SK-N-SH (cell line): ENCODE measurements around the gene TEAD2. TPM values are rescaled to one million over a fixed set of nuclear protein-coding genes. Genes with fewer than 3 reads are reported as not detected.
"Not testable (repeated sequence)": the region's sequence is repeated elsewhere in the genome, so short reads cannot be mapped to it uniquely, and the experiment has no call there.

Source experiments
- CTCF ChIA-PET: fragments of 300-600, 350-600 bp; formaldehyde crosslinking; extraction: SDS; loops from one replicate; lab custom pipeline; 2021; lab: Yijun Ruan, JAX
- POLR2A ChIA-PET: fragments of 350-600 bp; sonication (Branson Sonifier 250); formaldehyde crosslinking; extraction: SDS; loops from one replicate; lab custom pipeline; 2020; ENCODE audit warnings: antibody characterized with exemption, inconsistent platforms; lab: Yijun Ruan, JAX
- DNase-seq: peaks from one replicate; pipeline ENCODE4 v3.0.0; 2012
- H2AFZ ChIP-seq: fragments of 200-600 bp; sonication (generic); 2 replicates; pipeline ENCODE4 v1.8.1; 2016; ENCODE audit warnings: antibody characterized with exemption, mild to moderate bottlenecking, low read depth
- H3F3A ChIP-seq: fragments of 200-600 bp; sonication (generic); replicated peaks from 2 replicates; pipeline ENCODE3; 2016; ENCODE audit warnings: antibody characterized with exemption, mild to moderate bottlenecking; ENCODE audit not compliant: insufficient read depth
- H3K27ac ChIP-seq, 2 experiments: fragments of 200-500 bp in 1 of 2; fragments of 200-600 bp in 1 of 2; sonication (Bioruptor generic) in 1 of 2; sonication (generic), shearing (Covaris generic) in 1 of 2; 2 replicates each; pipeline versions ENCODE4 v1.5.1 to v1.6.1; 2014 to 2016; ENCODE audit warnings: low read depth in 2 of 2, inconsistent platforms in 1 of 2, low read length in 1 of 2, mild to moderate bottlenecking in 1 of 2, mixed read lengths in 1 of 2
- H3K27me3 ChIP-seq: fragments of 200-600 bp; sonication (generic), shearing (Covaris generic); 2 replicates; pipeline ENCODE4 v1.6.1; 2016; ENCODE audit warnings: mixed run types; ENCODE audit not compliant: insufficient read depth
- H3K36me3 ChIP-seq, 2 experiments: fragments of 200-500 bp in 1 of 2; fragments of 200-600 bp in 1 of 2; sonication (Bioruptor generic) in 1 of 2; sonication (generic) in 1 of 2; replicated peaks in 1 of 2; 2 replicates each; pipeline versions ENCODE3 to v1.5.1; 2014 to 2016; ENCODE audit warnings: low read length in 1 of 2, mild to moderate bottlenecking in 1 of 2; ENCODE audit not compliant: insufficient read depth in 2 of 2, control insufficient read depth in 1 of 2
- H3K4me1 ChIP-seq, 2 experiments: fragments of 200-500 bp in 1 of 2; fragments of 200-600 bp in 1 of 2; sonication (Bioruptor generic) in 1 of 2; sonication (generic), shearing (Covaris generic) in 1 of 2; 2 replicates each; pipeline versions ENCODE4 v1.5.1 to v1.6.1; 2014 to 2016; ENCODE audit warnings: low read depth in 1 of 2, low read length in 1 of 2, mixed run types in 1 of 2; ENCODE audit not compliant: insufficient read depth in 2 of 2, control insufficient read depth in 1 of 2
- H3K4me2 ChIP-seq: fragments of 200-600 bp; sonication (generic), shearing (Covaris generic); 2 replicates; pipeline ENCODE4 v1.6.1; 2017; ENCODE audit warnings: mixed run types
- H3K4me3 ChIP-seq, 2 experiments: fragments of 200-500 bp in 1 of 2; fragments of 200-600 bp in 1 of 2; sonication (Bioruptor generic) in 1 of 2; sonication (generic), shearing (Covaris generic) in 1 of 2; 2 replicates each; pipeline versions ENCODE4 v1.5.1 to v1.8.1; 2014 to 2016; ENCODE audit warnings: low read depth in 2 of 2, inconsistent platforms in 1 of 2, low read length in 1 of 2, mild to moderate bottlenecking in 1 of 2, mixed read lengths in 1 of 2, moderate library complexity in 1 of 2
- H3K79me2 ChIP-seq: fragments of 200-600 bp; sonication (generic); 2 replicates; pipeline ENCODE4 v1.8.1; 2017; ENCODE audit warnings: mild to moderate bottlenecking; ENCODE audit not compliant: insufficient read depth
- H3K9ac ChIP-seq: fragments of 200-600 bp; sonication (generic); 2 replicates; pipeline ENCODE4 v1.6.1; 2017; ENCODE audit warnings: mixed run types
- H3K9me2 ChIP-seq: fragments of 200-600 bp; sonication (generic); 2 replicates; pipeline ENCODE4 v1.6.1; 2017; ENCODE audit warnings: mixed run types
- H3K9me3 ChIP-seq: fragments of 200-600 bp; sonication (generic); 2 replicates; pipeline ENCODE4 v1.6.1; 2017; ENCODE audit warnings: mixed run types, mild to moderate bottlenecking, moderate library complexity
- H4K20me1 ChIP-seq: fragments of 200-600 bp; sonication (generic); 2 replicates; pipeline ENCODE4 v1.6.1; 2017; ENCODE audit warnings: mild to moderate bottlenecking, mixed run types; ENCODE audit not compliant: insufficient read depth
- CTCF ChIP-seq: fragments of 200-600 bp; sonication (generic); IDR thresholded peaks from 2 replicates; pipeline ENCODE4 v1.6.1; 2017; ENCODE audit warnings: antibody characterized with exemption, mild to moderate bottlenecking, moderate library complexity
- FOXJ3 ChIP-seq: sonication (generic); formaldehyde crosslinking; IDR thresholded peaks from 2 replicates; pipeline ENCODE4 v1.5.1; 2020; ENCODE audit warnings: mild to moderate bottlenecking, missing genetic modification reagents
- MEF2A ChIP-seq: IDR thresholded peaks from 2 replicates; pipeline ENCODE4 v1.4.0; 2012; ENCODE audit warnings: low read depth, borderline replicate concordance
- NFIC ChIP-seq: IDR thresholded peaks from 2 replicates; pipeline ENCODE4 v1.4.0; 2012; ENCODE audit warnings: borderline replicate concordance
- NRF1 ChIP-seq: IDR thresholded peaks from 2 replicates; pipeline ENCODE4 v1.6.1; 2012; ENCODE audit warnings: low read depth, mild to moderate bottlenecking, low read length
- PBX3 ChIP-seq: IDR thresholded peaks from 2 replicates; pipeline ENCODE4; 2012
- RAD21 ChIP-seq: IDR thresholded peaks from 2 replicates; pipeline ENCODE4 v1.6.1; 2012; ENCODE audit warnings: mild to moderate bottlenecking, low read length
- RFX5 ChIP-seq: IDR thresholded peaks from 2 replicates; pipeline ENCODE4 v1.6.1; 2012; ENCODE audit warnings: mild to moderate bottlenecking, improper control_type of control experiment, low read length
- SMC3 ChIP-seq: IDR thresholded peaks from 2 replicates; pipeline ENCODE4 v1.6.1; 2012; ENCODE audit warnings: low read depth, low read length, improper control_type of control experiment
- WGBS: methylation state at CpG from one replicate; pipeline ENCODE4 v1.1.6; 2017; ENCODE audit warnings: low lambda C conversion rate; 5-methylcytosine and 5-hydroxymethylcytosine counted together
- polyA plus RNA-seq, 3 experiments: library from polyadenylated mRNA; depleted of rRNA; stranded (reverse); fragments of >200 nt; gene quantifications; 2 replicates each; pipeline ENCODE4 v1.2.3, GENCODE V29; 2012

TEAD2 gene
- polyA plus RNA-seq, 1 of the 3 experiments (the other 2 are of a cell fraction): 27.9 TPM

- Histone ChIP-seq H3F3A (peaks cover 8% of the 10 kb centered on the region), H3K9me2 (no peaks in the 10 kb centered on the region), H3K27me3 (no peaks in the 10 kb centered on the region; the same call in 1 of the 2 replicates), H3K79me2 (no peaks in the 10 kb centered on the region), H3K4me2 (no peak overlapping the region), H3K27ac (no peak overlapping the region), H2AFZ (no peak overlapping the region), H3K9ac (no peak overlapping the region), H3K9me3 (no peaks in the 10 kb centered on the region), H3K4me1 (no peaks in the 10 kb centered on the region), H3K36me3 (peaks cover 0 to 6% of the 10 kb centered on the region in 2 experiments), H4K20me1 (no peaks in the 10 kb centered on the region), H3K4me3 (no peak overlapping the region)
- 17% methylated on average over 1 of the region's 5 CpGs for WGBS
- TF ChIP-seq PBX3: no peak
- no peak for DNase-seq
- ChIA-PET CTCF (interaction anchor here (0.6 to 2.5 kb wide), 16 partner anchors 9 to 144 kb away, joined by 3 to 14 read pairs (median 4); partner anchors contain the start of gene SLC6A16), POLR2A (no interaction called here)
Measured at GRCh38 chr19:49301866-49302252, 60.4 kb downstream of the TEAD2 start.

- Histone ChIP-seq H3K4me1 (no peaks in the 10 kb centered on the region), H4K20me1 (no peaks in the 10 kb centered on the region), H3K36me3 (peaks cover 0 to 6% of the 10 kb centered on the region in 2 experiments), H3K27ac (no peak overlapping the region), H3K27me3 (no peaks in the 10 kb centered on the region; the same call in 1 of the 2 replicates), H3K4me3 (peak overlapping the region in 1 of 2 experiments; percentile 21; a peak in 2 of 4 replicates), H3K4me2 (no peak overlapping the region), H3F3A (peaks cover 8% of the 10 kb centered on the region), H3K9ac (no peak overlapping the region), H3K9me3 (no peaks in the 10 kb centered on the region), H2AFZ (no peak overlapping the region), H3K9me2 (no peaks in the 10 kb centered on the region), H3K79me2 (no peaks in the 10 kb centered on the region)
- ChIA-PET POLR2A (no interaction called here), CTCF (interaction anchor here (0.6 to 2.5 kb wide), 26 partner anchors 9 to 282 kb away, joined by 3 to 14 read pairs (median 4); partner anchors contain the start of gene SLC6A16)
- DNase-seq: peak; percentile 72
- WGBS: 13% methylated on average over 5 of the region's 8 CpGs
- peak; percentile 43 for TF ChIP-seq RAD21
- TF ChIP-seq FOXJ3: no peak
- TF ChIP-seq MEF2A: no peak
- TF ChIP-seq CTCF: peak; percentile 81
- no peak for TF ChIP-seq NFIC
- no peak for TF ChIP-seq RFX5
- peak; percentile 50 for TF ChIP-seq SMC3
- TF ChIP-seq NRF1: no peak
Measured at GRCh38 chr19:49301165-49301865, 60.9 kb downstream of the TEAD2 start.

- POLR2A ChIA-PET, H3K27me3 ChIP-seq, H3K9me3 ChIP-seq, CTCF ChIA-PET, H3K4me2 ChIP-seq, H3F3A ChIP-seq, DNase-seq, H3K79me2 ChIP-seq, H3K36me3 ChIP-seq, H3K4me3 ChIP-seq, H2AFZ ChIP-seq, H3K27ac ChIP-seq, H3K9me2 ChIP-seq, H3K4me1 ChIP-seq, H3K9ac ChIP-seq, H4K20me1 ChIP-seq: not testable (repeated sequence)
- 43% methylated on average over 3 of the region's 3 CpGs for WGBS
Measured at GRCh38 chr19:49298653-49299052, 63.6 kb downstream of the TEAD2 start.
